Activated naive CD8-positive, alpha-beta T cell treated with anti-CD3 and anti-CD28 coated beads for 36 hours (primary cell): ENCODE measurements around the gene L3HYPDH. TPM values are rescaled to one million over a fixed set of nuclear protein-coding genes. Genes with fewer than 3 reads are reported as not detected.

ENCODE experiments used
- DNase-seq: peaks from one replicate; pipeline ENCODE4 v3.0.0; 2021
- H3K27ac Mint-ChIP-seq: one replicate; pipeline ENCODE4 v1.8.0; 2022; ENCODE audit warnings: mild to moderate bottlenecking, moderate library complexity, mixed read lengths
- H3K27me3 Mint-ChIP-seq: one replicate; pipeline ENCODE4 v1.8.0; 2022; ENCODE audit warnings: mild to moderate bottlenecking, mixed read lengths
- H3K36me3 Mint-ChIP-seq: one replicate; pipeline ENCODE4 v1.8.0; 2021; ENCODE audit warnings: mild to moderate bottlenecking, mixed read lengths
- H3K4me1 Mint-ChIP-seq: one replicate; pipeline ENCODE4 v1.8.0; 2021; ENCODE audit warnings: mixed read lengths
- H3K4me3 Mint-ChIP-seq: one replicate; pipeline ENCODE4 v1.8.0; 2022; ENCODE audit warnings: mild to moderate bottlenecking, moderate library complexity, mixed read lengths
- H3K9me3 Mint-ChIP-seq: one replicate; pipeline ENCODE4 v1.8.0; 2022; ENCODE audit warnings: mixed read lengths
- total RNA-seq, 2 experiments: library from RNA; stranded (reverse); gene quantifications; one replicate each; pipeline ENCODE4 v1.2.3, GENCODE V29; 2021

L3HYPDH gene
- total RNA-seq, 2 experiments from 2014 or later: 9.3 to 9.7 TPM

DNA sequence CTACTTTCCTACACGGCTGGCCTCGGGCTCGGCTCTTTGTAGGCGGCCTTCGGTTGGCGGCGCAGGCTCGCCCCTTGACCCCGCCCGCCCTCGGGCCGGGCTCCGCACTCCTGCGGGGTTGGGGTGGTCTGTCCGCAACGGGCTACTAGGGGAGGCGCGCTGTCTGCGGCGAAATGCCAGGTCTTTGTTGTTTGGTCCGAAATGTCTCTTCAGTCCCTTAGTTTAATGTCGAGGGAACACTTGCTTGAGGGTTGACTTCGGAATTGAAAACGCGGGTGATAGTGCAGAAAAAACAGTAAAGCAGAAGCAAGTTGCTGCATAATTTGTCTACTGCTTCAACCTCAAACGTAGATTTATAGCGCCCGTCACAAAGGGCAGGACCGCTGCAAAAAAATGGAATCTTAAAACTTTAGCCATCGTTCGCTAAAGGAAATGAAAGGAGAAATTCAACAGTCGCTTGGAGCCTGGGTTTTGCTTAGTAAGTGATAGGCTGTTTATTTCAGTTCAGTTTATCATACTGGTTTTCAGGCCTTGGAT lies 499 bp upstream of the L3HYPDH start:
- peaks cover 48% of the 10 kb centered on the region for H3K4me1 Mint-ChIP-seq
- no peaks in the 10 kb centered on the region for H3K27me3 Mint-ChIP-seq
- no peak for DNase-seq
- peak overlapping the region; percentile 85 for H3K27ac Mint-ChIP-seq
- H3K4me3 Mint-ChIP-seq: peak overlapping the region; percentile 94
- peaks cover 18% of the 10 kb centered on the region for H3K36me3 Mint-ChIP-seq
- no peaks in the 10 kb centered on the region for H3K9me3 Mint-ChIP-seq

DNA sequence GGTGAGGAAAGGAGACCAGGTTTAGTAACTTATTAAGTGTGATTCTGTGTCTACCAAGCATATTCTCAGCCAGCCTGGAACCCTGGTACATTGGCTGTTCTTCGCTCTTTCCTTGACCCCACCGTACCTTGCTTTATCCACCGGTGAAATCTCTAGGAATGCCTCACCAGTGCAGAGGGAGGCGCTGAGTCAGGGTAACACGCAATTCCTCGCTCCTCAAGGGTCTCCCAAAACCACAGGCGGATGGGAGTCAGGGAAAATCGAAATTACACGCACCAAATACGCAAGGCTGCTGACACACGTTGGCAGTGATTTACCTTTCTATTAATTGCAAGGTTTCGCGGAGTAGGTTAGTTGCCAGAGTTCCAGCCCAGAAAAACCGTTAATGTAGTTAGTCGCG lies 845 bp downstream of the L3HYPDH start:
- no peak for DNase-seq
- peaks cover 15% of the 10 kb centered on the region for H3K36me3 Mint-ChIP-seq
- peaks cover 45% of the 10 kb centered on the region for H3K4me1 Mint-ChIP-seq
- no peaks in the 10 kb centered on the region for H3K9me3 Mint-ChIP-seq
- H3K27ac Mint-ChIP-seq: peak overlapping the region; percentile 85
- H3K27me3 Mint-ChIP-seq: no peaks in the 10 kb centered on the region
- peak overlapping the region; percentile 94 for H3K4me3 Mint-ChIP-seq

DNA sequence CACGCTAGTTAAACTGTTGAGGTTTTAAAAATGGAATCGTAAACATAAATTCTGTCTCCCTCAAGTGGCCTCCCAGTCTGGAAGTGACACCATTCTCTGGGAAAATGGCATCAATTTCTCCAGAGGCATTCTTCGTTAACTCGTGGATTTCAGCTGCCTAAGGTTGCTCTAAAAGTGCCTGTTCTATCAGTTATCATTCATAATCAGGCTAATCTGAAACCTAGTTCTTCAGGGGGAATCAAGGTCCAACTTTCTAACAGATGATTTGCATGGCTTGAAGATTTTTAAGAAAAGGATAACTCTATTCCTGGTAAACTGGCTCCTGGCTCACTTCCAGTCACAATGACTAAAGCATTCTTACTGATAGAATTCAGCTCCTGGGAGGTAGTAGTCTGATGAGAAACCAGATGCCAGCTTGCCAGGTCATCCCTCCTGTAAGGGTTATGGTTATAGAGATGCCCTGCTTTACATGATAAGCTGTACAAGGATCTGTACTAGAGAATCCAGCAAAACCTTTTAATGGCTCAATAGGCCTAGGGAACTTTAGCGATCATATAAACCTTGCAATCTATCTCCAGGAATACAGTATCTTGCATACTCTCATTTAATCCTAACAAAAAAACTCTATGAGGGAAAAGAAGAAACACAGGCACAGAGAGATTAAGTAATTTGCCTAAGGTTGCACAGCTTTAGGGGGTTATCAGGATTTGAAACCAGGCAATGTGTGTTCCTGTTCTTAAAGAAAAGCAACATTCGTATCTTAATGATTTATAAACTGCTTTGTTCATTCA lies 1.5 kb downstream of the L3HYPDH start:
- H3K27me3 Mint-ChIP-seq: no peaks in the 10 kb centered on the region
- peaks cover 45% of the 10 kb centered on the region for H3K4me1 Mint-ChIP-seq
- no peak for DNase-seq
- H3K36me3 Mint-ChIP-seq: peaks cover 15% of the 10 kb centered on the region
- H3K27ac Mint-ChIP-seq: peak overlapping the region; percentile 85
- H3K9me3 Mint-ChIP-seq: no peaks in the 10 kb centered on the region
- peak overlapping the region; percentile 94 for H3K4me3 Mint-ChIP-seq

DNA sequence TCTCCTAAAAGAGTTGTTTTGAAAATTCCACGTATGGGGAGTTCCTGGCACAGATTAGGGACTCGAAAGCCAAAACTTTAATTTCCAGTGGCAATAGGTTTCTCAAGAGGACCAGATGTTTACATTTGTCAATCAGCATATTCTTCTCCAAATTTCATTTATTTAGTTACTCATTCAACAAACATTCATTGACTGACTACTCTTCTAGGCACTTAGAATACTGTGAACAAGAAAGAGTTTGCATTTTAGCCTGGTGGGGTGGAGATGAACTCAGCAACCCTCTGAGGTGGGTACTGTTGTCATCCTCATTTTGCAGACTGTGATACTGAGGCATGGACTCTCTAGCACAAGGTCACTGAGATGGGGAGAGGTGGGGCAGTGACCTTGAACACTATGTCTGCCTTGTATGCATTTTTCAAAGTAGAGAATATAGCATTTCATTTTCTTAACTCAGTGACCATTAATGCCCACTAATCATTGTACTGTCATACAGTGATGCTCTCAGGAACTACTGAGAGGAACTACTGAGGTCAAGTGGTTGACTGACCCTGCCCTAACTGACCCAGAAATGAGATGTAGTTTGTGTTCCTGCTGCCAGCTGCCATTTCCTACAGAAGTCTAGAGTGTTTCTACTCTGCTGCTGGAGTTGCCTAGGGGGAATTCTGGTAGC lies 2.2 kb downstream of the L3HYPDH start:
- H3K27ac Mint-ChIP-seq: peak overlapping the region; percentile 25
- H3K4me1 Mint-ChIP-seq: peaks cover 44% of the 10 kb centered on the region
- peak overlapping the region; percentile 94 for H3K4me3 Mint-ChIP-seq

DNA sequence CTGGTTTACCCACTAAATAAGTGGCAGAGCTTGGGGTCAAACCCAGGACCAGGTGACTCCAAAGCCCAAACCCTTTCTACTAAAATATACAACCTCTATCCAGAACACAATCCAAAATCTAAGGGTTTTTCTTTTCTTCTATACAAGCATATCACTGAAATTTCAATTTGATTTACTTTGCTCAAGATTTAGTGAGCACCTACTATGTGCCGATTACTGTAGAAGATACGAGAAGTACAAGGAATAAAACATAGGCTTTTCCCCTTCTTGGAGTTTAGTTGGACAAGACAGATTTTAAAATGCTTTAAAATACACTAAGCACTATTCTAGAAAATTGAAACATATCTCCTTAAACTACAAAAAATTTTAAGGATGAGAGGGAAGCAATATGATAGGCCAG lies 2.8 kb downstream of the L3HYPDH start:
- Mint-ChIP-seq H3K4me1 (peaks cover 47% of the 10 kb centered on the region), H3K27ac (peak overlapping the region; percentile 56), H3K36me3 (peaks cover 18% of the 10 kb centered on the region), H3K27me3 (no peaks in the 10 kb centered on the region), H3K4me3 (peak overlapping the region; percentile 40), H3K9me3 (no peaks in the 10 kb centered on the region)
- DNase-seq: no peak

More for the DNA sequence above, 2.2 kb downstream of the L3HYPDH start:
- Mint-ChIP-seq H3K36me3 (peaks cover 18% of the 10 kb centered on the region), H3K9me3 (no peaks in the 10 kb centered on the region), H3K27me3 (no peaks in the 10 kb centered on the region)
- DNase-seq: no peak

DNA sequence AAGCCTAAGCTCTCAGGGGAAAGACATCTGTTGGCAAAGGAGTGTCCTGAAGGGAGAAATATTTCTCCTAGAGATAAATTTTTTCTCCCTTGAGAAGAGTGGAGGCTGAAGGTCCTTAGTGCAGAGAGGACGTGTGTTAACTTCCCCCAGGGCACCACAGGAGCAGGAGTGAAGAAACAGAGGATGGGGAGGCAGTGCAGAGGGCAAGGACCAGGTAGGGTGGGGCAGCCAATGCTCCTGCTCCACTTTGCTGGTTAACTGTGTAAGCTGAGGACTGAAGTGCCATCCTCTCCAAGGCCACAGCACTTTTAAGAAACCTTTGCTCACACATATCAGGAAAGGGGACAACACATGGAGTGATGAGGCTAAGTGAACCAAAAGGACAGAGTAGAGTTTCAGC lies 4.0 kb downstream of the L3HYPDH start:
- peak overlapping the region; percentile 47 for H3K4me3 Mint-ChIP-seq
- peaks cover 38% of the 10 kb centered on the region for H3K4me1 Mint-ChIP-seq
- H3K27ac Mint-ChIP-seq: peak overlapping the region; percentile 44
- H3K27me3 Mint-ChIP-seq: no peaks in the 10 kb centered on the region
- H3K9me3 Mint-ChIP-seq: no peaks in the 10 kb centered on the region
- H3K36me3 Mint-ChIP-seq: peaks cover 18% of the 10 kb centered on the region
- DNase-seq: no peak

DNA sequence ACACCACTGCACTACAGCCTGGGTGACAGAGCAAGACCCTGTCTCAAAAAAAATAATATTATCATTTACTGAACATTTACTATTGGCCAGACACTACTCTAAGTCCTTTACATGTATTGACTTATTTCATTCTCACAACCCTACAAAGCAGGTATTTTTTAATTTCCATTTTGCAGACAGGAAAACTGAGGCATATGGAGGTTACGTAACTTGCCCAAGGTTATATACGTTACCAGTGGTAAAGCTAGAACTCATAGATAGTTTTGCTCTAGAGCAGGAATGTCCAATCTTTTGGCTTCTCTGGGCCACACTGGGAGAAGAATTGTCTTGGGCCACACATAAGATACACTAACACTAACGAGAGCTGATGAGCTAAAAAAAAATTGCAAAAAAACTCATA lies 5.7 kb downstream of the L3HYPDH start:
- Mint-ChIP-seq H3K4me1 (peaks cover 38% of the 10 kb centered on the region), H3K36me3 (peaks cover 19% of the 10 kb centered on the region), H3K9me3 (no peaks in the 10 kb centered on the region), H3K27ac (no peak overlapping the region), H3K27me3 (no peaks in the 10 kb centered on the region), H3K4me3 (no peak overlapping the region)
- DNase-seq: no peak

DNA sequence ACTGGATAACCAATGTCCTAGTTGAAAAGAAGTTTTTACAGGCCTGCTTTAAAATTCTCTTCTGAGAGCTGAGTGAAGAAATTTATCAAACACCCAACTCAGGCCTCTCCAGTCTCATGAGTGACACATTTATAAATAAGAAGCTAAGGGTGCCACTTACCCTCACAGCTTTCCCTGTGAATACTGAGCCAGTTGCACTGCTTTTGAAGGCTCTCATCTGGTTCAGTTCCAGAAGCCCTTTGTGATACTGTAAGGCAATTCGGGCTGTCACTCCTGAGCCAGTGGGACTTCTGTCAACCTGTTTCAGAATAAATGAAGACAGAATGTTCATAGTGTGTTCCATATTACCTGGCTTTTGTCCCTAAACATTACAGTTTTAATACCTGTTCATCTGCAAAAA lies 8.5 kb downstream of the L3HYPDH start:
- H3K4me1 Mint-ChIP-seq: peaks cover 16% of the 10 kb centered on the region
- H3K9me3 Mint-ChIP-seq: no peaks in the 10 kb centered on the region
- H3K27ac Mint-ChIP-seq: no peak overlapping the region
- peaks cover 15% of the 10 kb centered on the region for H3K36me3 Mint-ChIP-seq
- H3K4me3 Mint-ChIP-seq: no peak overlapping the region
- no peaks in the 10 kb centered on the region for H3K27me3 Mint-ChIP-seq
- DNase-seq: no peak

DNA sequence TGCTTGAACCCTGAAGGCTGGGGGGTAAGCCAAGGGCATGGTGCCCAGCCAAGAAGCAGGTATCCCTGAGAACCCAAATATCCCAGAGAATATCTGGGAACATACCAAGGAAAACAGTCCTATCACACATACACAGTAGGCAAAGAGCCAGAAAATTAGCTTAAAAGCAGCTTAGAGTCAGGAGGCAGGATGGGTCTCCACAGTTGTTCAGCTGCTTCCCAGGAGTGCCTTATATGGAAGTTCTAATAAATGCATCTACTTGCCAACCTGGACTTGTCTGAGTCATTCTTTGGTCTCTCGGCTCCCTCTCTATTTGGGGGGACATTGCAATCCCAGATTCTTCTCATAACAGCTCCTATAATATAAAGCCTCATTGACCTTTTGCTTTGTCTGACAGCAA lies 10.0 kb downstream of the L3HYPDH start:
- no peaks in the 10 kb centered on the region for H3K9me3 Mint-ChIP-seq
- DNase-seq: no peak
- peaks cover 8% of the 10 kb centered on the region for H3K4me1 Mint-ChIP-seq
- H3K27me3 Mint-ChIP-seq: no peaks in the 10 kb centered on the region
- peaks cover 13% of the 10 kb centered on the region for H3K36me3 Mint-ChIP-seq
- no peak overlapping the region for H3K4me3 Mint-ChIP-seq
- H3K27ac Mint-ChIP-seq: no peak overlapping the region

DNA sequence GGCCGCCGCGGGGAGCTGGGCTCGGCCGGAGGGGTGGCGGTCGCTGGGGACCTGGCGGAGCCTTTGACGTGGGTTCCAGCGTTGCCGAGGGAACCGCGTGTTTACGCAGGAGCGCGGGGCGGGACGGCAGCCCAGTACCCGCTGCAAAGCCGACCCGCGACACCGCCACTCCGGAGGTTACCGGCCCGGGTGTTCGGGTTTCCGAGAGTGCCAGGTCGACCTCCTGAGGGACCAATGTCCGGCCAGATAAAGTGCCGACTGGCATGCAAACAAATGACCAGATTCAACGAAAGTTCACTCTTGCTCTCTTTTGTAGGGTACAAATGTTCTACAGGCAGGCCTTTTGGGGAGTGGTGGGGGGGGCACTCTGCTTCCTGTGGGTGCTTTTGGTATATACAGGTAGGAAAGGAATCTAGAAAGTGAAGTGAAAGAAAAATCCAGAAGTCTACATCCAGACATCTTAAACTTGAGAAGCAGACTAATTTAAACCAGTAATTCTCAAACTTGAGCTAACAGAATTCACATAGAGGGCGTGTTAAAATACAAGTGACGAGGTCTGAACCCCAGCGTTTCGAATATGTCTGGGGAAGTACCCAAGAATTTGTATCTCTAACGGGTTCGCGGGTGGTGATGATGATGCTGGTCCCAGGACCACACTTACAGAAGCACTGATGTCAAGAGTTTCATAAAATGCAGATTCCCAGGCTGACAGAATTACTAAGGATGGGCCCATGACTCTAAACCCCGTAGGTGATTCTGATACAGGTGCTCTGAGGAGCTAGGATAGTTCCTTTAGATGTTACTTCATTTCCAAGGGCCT lies 18.7 kb downstream of the L3HYPDH start, which contains the start of gene GPR135:
Gene GPR135, minus strand, starts transcription at position 65 of the 820 bp plus-strand sequence. CDS start 154 bp downstream, outside the sequence.
- Mint-ChIP-seq H3K27ac (peak within 1 kb of the TSS; percentile 75), H3K9me3 (no peaks in the 10 kb centered on the region), H3K4me1 (peaks cover 5% of the 10 kb centered on the region), H3K4me3 (peak within 1 kb of the TSS; percentile 83), H3K36me3 (peaks cover 4% of the 10 kb centered on the region), H3K27me3 (peaks cover 4% of the 10 kb centered on the region)
- no peak for DNase-seq

DNA sequence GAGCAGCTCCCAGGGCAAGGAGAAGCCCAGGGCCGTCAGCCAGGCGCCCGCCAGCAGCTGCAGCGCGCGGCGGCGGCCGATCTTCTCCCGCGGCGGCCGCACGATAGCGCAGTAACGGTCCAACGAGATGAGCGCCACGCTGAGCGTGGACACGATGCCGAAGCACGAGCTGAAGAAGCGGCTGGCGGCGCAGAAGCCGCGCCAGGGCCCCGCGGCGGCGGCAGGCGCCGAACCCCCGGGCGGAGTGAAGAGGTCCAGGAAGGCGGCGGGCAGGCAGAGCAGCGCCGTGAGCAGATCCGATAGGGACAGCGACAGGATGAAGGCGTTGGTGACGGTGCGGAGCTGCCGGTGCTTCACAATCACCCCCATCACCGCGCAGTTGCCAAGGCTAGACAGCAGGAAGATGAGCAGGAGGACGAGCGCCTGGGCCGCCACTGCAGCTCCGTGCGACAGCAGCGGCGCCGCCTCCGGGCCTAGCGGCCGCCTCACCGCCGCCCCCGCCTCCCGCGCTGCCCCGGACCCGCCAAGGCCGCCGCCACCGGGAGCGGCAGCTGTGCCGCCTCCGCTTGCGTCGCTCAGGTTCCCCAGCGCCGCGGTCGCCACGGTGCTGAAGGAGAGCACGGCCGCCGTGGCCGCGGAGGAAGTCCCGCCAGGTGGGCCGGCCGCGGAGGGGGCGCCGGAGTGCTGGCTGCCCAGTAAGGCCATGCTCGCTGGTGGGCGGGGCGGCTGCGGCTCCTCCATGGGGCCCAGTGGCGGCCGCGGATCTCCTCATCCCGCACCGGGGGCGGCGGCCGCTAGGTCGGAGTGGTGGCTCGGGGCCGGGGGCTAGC lies 19.5 kb downstream of the L3HYPDH start:
- DNase-seq: peak; percentile 61
- peaks cover 4% of the 10 kb centered on the region for H3K27me3 Mint-ChIP-seq
- H3K4me1 Mint-ChIP-seq: peaks cover 5% of the 10 kb centered on the region
- H3K36me3 Mint-ChIP-seq: peaks cover 5% of the 10 kb centered on the region
- no peak overlapping the region for H3K27ac Mint-ChIP-seq
- H3K9me3 Mint-ChIP-seq: no peaks in the 10 kb centered on the region
- H3K4me3 Mint-ChIP-seq: peak overlapping the region; percentile 83

DNA sequence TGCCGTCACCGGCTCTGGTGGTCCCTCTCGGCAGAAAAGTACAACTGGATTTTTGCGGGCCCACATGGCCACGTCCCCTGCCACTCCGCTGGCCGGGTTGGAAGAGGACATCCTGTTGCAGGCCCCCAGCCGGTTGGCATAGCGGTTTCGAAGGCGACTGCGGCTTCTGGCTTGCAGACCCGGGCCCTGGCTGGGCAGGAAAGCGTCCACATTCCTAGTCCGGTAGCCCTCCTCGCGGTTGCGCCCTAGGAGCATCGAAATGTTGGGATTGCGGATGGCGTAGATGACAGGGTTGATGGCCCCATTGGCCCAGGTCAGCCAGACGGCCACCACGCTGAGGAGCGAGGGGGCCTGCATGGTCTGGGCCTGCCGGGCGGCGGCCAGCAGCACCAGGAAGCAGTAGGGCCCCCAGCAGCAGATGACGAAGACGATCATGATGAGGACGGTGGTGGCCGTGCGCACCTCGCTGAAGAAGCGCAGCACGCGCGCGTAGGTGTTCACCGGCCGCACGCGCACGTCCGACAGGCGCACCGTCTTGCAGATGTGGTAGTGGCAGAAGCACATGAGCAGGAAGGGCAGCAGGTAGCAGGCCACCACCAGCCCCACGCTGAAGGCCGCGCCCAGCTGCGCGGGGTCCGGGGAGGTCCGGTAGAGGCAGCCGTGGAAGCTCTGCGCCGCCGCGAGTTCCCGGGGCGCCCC lies 20.3 kb downstream of the L3HYPDH start:
- DNase-seq: peak; percentile 49
- Mint-ChIP-seq H3K4me1 (peaks cover 5% of the 10 kb centered on the region), H3K27ac (peak overlapping the region; percentile 75), H3K4me3 (peak overlapping the region; percentile 83), H3K36me3 (peaks cover 5% of the 10 kb centered on the region), H3K27me3 (peaks cover 4% of the 10 kb centered on the region), H3K9me3 (no peaks in the 10 kb centered on the region)

DNA sequence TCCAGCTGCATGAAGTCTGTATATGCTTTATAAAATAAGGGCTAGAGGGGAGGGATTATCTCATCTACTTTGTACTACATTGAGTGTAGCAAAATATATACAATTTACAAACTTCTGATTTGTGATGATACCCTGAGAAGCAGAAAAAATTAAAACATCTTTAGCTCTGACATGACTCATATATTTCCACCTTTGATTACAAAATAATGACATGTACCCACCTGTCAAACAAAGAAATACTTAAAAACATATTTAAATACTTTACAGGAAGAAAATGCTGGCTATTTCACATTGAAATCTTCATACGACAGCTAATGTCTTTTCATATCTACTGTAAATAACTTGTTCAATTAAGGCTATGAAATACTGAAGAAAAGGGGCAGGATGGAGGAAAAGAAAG lies 22.3 kb downstream of the L3HYPDH start:
- H3K4me1 Mint-ChIP-seq: peaks cover 5% of the 10 kb centered on the region
- no peak for DNase-seq
- H3K27ac Mint-ChIP-seq: no peak overlapping the region
- no peaks in the 10 kb centered on the region for H3K9me3 Mint-ChIP-seq
- peaks cover 4% of the 10 kb centered on the region for H3K27me3 Mint-ChIP-seq
- peaks cover 16% of the 10 kb centered on the region for H3K36me3 Mint-ChIP-seq
- H3K4me3 Mint-ChIP-seq: no peak overlapping the region

DNA sequence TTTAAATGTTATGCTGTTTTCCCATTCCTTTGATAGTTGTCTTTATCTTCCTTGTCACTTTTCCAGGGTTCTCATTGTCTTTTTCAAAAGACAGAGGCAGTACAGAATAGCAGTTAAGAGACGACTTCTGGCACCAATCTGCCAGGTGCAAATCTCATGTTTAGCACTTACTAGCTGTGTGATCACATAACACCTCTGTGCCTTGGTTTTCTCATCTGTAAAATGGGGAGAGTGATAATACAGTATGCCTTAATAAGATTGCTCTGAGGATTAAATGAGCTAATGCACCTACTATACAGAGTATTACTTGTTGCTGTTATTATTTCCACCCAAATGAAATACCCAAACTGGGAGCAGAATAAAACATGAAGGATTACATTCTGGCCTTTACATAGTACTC lies 23.8 kb downstream of the L3HYPDH start:
- DNase-seq: no peak
- H3K36me3 Mint-ChIP-seq: peaks cover 27% of the 10 kb centered on the region
- no peak overlapping the region for H3K4me3 Mint-ChIP-seq
- H3K27me3 Mint-ChIP-seq: peaks cover 4% of the 10 kb centered on the region
- H3K9me3 Mint-ChIP-seq: no peaks in the 10 kb centered on the region
- H3K4me1 Mint-ChIP-seq: peaks cover under 1% of the 10 kb centered on the region
- H3K27ac Mint-ChIP-seq: no peak overlapping the region
